ENCODE results near the gene TAL2.
A peak's percentile ranks its signal among the peaks of the same experiment; 100 is the strongest.

The TAL2 gene

DNA sequence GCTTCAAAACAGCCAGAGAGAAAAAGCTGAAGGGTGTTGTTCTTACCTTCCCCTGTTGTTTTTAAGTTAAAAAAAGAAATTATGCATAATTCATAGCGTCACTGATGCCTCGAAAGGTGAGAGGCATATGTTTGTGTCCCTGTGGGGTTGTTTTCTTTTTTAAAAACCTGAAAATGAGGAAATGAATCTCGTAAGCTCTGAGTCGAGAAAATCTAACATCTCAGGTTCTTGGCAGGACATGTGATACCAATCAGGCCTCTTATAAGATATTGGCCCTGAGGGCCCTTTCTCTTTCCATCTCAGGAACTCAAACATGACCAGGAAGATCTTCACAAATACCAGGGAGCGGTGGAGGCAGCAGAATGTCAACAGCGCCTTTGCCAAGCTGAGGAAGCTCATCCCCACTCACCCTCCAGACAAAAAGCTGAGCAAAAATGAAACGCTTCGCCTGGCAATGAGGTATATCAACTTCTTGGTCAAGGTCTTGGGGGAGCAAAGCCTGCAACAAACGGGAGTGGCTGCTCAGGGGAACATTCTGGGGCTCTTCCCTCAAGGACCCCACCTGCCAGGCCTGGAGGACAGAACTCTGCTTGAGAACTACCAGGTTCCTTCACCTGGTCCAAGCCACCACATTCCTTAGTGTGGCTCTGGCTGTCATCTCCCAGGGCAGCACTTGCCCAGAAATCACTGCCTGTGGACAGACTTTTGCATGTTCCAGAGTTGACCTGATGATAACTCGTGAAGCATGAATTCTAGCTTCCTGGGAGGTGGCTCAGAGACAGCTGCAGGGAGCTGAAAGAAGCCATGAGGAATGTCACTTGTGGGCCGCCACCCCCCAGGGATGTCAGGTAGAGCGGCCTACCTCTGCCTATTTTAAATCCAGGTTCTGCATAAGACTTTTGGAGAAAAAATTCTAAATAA, at the start of gene TAL2:
Gene TAL2 (plus strand): TSS at position 274 of the 921 bp plus-strand sequence. CDS start 40 bp downstream, at position 314.
- no peak for DNase-seq

DNA sequence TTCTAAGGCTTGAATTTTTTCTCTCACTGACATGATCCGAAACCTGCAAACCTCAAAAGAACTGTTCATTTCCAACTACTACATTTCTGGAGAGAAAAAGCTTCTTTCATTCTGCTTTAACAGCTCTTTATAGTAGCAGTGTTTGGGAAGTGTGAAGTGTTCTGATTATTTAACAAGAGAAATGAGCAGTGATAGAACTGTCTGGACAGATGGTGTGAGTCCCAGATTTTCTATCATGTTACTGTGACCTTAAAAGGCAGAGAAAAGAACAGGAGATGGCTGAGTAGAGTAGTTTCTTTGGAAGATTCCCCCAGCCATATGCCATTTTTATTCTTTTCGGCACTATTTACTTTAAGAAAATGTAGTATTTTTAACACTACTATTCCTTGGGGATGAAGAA, 41.3 kb upstream of the TAL2 start:
- no peak for DNase-seq

DNA sequence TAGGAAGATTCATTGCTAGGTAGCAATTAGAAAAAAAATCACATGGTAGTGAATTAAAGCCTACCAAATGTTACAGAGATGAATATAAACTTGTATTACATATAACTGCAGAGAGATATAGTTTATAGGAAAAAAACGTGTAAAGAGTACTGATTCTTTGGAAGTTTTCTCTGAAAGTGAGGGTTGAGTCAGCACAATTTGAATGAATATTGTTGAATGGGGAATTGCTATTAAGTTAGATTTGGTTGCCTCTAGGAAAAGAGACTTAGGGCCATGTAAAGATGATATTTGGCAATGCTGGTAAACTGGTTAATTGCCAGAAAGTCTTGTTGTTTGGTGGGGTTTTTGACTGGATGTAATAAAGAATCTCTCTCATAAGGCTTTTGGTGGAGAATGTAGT, 37.2 kb upstream of the TAL2 start:
- DNase-seq, result no peak

DNA sequence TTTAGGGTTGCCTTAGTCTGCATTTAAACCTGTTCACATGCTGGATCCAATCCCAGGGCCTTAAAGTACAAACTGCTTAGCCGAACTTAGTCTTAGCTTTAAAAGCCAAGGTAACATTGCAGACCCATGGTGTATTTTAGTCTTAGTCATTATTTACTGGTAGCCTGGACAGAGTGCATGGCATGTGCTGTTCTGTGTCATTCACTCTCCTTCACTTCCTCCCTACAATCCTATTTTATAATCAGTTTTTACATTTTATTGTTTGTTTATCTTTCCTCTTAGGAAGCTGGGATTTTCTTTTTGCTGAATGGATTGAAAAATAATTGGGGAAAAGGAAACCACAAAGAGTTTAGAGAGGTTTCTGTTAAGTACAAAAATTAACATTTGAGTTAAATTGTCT, 29.4 kb upstream of the TAL2 start:
- no peak for DNase-seq

DNA sequence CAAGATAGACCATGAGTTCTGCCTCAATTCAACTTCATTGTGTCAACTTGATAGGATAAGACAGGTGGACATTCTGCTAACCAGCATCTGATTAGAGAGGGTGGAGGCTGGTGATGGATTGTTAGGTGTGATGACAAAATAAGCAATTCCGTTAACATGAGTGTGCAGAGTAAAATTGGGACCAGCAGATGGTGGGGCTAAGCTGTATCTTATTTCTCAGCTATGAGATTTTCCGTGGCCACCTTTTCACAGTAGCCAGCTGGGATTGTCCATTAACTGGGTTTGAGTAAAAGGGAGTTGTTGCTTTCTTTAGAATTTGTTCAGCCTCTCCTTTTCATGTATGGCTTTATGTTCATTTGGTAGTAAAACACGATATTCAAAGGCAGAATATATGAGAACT, 28.8 kb upstream of the TAL2 start:
- no peak for DNase-seq

DNA sequence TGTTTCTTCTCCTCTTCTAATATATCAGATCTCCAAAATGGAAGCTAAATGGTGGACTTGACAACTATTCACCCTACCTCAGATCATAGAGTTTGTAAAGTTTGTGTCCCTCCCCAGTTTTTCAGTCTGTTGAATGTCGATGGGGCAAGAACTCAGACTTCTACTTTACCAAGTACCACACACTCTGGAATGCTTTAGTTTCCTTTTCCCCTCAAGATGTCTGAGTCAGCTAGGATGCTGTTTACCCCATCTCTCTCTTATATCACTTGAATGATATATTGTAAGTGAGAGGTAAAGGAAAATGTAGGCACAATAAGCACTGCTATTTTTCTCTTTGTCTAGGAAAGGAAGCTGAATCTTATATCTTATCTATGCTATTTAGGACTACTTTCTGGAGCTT, 25.9 kb upstream of the TAL2 start:
- no peak for DNase-seq

DNA sequence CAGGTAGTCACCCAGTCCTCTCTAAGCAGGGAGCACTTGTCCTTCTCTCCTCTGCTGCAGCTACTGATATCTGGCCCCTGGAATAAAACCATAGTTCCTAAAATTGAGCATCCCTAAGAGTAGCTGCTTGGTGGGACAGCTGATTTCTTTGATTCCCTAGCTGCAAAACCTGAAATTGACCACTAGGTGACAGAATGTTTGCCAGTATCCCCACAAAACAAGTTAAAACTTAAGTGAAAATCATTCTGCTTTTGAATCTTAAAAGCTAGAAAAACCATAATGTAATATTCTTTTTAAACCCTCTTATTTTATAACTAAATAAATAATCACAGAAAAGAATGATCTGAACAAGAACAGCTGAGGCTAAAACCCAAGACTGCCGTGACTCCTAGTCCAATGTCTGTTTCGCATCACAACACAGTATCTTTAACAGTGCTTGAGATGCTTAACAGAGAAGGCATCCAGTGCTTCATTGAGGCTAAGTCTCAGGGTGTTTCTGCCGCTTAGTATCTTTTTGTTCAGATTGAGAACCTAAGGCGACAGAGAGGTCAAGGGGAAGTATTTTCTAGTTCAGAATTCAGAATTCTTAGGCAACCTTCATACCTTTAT, 24.4 kb upstream of the TAL2 start:
- no peak for DNase-seq

DNA sequence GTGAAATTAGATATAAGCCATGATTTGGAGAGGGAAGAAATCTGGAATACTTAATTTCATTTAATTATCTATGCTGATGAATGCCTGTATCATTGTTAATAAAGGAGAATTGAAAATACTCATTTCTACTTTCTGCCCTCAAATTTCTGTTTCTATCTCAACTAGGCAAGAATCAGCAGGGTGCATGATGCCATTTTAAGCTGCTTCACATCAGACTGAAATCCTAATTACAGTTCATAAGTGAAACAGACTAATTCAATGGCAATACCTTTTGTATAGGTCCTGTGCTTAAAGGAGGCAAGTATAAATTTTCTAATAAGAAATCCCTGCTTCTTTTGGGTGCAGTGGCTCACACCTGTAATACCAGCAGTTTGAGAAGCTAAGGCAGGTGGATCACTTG, 22.3 kb upstream of the TAL2 start:
- DNase-seq, result no peak

DNA sequence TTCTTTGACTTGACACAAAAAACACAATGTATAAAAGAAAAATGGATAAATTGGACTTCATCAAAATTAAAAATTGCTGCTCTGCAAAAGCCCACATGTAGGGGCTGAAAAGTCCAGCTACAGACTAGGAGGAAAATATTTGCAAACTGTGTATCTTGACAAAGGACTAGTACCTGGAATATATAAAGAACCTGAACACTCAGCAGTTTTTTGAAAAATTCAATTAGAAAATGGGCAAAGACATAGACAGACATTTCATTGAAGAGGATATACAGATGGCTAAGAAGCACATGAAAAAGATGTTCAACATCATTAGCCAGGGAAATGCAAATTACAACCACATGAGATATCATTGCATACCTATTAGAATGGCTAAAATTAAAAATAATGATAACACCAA, 18.5 kb upstream of the TAL2 start:
- DNase-seq, result no peak

DNA sequence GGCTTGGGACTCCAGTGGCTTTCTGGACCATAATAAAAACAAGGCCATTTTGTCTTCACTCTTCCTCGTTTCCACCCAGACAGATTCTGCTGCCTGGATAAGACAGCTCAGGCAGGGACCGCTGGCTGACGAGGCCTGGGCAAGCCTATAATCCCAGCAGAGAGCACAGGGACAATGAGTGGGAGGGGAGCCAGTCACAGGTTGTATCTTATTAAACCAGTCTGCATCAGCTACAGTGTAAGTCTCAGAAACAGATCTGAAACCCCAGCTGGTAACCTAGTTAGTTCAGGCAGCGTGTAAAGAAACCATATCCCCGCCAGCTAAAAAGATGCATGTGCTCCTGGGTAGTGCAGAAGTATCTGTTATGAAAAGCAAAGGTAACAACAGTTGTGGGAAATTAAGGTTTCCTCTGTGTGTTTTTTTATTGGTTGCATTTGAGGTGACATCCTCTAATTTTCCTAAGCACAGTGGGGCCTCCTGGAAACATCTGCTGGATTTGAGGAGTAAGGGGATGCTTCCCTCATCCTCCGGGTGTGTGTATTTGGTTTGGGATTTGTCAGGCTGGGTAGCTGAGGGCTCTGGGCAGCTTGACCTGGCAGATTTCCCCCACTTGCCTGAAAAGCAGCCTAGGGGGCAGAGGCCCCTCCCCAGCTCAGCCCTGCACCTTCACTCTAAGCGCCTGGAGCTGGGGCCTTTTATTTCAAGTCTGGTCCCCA, 15.2 kb upstream of the TAL2 start:
- no peak for DNase-seq

DNA sequence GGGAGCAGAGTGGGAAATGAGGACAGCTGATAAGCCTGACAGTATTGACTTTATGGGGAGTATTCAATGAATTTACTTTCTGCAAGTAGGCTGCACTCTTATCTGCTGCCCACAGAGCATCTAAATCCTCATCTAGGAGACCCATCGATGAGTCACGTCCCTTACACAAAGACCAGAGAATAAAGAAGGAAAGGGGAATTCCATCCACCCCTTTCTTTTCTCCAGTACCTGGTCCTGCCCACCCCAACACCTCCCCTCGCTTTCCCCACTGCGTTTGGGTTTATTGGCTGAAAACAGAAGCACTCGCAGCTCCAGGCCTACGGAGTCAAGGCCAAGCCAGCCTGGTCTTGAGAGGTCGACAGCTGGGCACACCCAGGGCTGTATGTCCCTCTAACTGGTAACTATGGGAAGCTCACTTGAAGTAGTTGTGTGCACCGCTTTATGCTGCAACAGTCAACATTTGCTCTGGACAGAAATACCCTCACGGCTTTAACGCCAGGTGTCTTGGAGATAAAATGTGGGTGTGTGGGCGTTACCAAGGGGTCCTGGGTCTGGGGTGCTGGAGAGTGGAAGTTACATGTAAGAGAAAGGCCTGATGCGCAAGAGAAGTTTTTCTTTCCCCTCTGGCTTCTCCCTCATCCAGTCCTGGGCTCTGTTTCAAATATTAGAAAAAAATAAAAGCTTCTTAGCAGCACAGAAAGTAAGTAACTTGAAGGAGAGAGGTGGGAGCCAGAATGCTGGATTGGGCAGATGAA, 14.5 kb upstream of the TAL2 start:
- DNase-seq, result no peak

DNA sequence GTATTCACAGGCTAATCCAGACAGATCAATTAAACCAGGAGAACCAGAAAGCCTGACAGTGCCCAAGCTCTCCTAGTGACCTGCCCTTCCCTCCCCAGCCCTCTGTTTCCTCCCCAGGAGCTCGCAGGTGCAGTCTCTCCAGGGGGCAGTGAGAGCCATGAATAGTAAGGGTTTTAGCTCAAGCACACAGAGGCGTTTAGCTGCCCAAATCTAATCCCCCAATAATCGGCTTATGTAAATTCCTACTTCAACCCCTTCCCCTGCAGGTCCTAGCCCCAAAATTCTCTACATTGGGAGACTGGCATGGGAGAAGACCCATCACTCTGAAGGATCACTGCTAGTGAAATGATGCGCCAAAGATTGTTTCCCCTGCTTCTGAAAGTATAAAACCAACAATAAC, 10.5 kb upstream of the TAL2 start:
- no peak for DNase-seq

DNA sequence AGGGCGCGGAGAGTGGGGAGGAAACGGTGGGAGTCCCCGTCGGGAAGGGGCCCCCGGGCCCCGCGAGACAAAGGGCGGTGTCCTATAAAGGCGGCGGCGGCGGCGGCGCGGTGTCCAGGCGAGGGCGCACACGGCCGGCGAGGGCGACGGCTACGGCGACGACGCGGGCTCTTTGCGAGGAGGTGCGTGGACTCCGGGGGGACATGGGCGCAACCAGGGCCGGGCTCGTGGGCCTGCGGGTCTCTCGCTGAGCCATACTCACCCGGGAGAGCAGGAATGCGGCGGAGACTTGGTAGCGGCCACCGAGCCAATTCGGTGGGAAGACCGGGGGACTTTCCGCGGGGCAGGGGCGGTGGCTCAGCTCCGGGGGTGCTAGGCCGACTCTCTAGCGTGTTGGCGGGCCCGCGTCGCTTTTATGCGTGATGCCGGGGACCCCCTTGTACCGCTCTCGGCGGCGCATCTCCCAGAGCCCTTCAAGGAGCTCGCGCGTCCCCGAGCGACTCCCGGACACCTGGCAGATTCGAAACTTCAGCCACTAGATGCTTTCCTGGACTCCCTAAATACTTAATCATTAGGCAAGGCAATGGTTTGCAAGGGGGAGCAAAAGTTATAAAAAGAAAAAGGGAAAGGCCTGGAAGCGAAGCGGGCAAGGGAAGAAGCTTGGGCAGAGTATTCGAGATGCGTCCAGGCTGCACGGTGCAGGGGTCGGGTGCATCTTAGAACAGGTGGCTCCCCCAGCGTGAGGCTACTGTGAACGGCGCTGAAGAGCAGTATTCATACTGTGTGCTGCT, 5.9 kb upstream of the TAL2 start:
- DNase-seq, result peak; percentile 28

DNA sequence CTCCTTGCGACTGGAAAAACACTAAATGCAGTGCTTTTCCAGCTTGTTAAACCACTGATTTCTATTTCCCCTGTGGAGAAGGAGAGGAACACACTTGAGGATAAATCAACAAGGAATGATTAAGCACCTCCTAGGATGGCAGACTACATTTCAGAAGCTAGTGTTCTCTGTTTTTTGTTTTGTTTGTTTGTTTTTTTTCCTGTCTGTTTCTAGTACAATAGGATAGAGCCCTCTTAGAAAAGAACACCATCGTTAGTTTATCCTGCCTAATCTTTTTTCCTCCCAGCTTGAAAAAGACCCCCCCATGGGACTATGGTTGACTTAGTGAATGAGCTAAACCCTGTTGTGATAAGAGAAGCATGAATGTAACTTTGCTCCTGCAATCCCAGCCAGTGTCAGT, 3.9 kb upstream of the TAL2 start:
- no peak for DNase-seq

DNA sequence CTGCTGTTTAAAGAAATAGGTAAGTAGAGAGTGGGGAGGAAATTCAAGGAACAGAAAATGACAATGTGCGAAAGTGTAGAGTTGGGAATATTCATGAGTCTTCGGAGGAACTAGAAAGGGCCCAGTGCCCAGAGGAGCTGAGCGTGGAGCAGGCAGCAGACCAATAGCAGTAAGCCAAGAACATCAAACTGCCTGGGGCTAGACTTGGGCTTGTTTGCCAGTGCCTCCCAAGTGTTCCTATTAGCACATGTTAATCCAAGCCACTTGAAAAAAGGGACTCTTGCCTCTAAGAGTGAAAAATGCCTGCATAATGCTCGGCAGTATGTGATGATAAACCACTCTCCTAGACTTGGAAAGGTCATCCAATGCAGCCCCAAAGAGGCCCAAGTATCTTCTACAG, 1.2 kb upstream of the TAL2 start:
- no peak for DNase-seq

DNA sequence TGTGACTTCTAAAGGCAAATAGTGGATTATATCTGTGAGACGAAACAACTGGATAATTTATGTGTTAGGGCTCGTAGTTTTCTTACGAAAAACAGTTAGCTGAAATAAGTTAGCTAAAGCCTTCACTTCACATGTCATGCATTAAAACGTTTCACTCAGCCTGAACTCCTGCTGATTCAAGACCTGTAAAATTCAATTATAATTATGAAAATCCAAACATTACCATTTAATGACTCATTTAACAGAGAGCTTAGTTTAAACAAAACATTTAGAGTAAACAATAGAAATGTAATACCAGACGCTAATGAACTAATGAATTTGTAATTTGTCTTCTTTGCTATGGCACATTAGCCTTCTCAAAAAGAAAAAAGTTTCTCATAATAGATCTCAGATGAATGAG, 1.7 kb downstream of the TAL2 start:
- no peak for DNase-seq

DNA sequence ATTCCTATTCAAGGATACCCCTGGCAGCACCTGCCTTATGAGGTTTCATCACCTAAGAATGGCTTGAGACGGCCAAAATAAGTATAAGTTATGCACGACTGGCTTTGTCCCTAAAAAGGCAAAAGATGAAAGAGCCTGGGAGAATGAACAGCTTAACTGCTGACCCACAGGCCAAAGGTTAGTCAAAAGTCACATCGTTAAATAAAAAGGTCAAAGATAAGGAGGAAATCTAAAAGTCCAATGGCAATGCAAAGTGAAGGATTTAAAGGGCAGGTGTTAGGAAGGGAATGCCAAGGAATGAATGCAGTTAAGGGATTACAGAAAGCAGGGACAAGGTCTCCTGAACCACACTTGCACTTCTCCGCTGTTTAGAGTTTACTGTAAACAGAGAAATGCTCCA, 5.6 kb downstream of the TAL2 start:
- DNase-seq, result no peak

DNA sequence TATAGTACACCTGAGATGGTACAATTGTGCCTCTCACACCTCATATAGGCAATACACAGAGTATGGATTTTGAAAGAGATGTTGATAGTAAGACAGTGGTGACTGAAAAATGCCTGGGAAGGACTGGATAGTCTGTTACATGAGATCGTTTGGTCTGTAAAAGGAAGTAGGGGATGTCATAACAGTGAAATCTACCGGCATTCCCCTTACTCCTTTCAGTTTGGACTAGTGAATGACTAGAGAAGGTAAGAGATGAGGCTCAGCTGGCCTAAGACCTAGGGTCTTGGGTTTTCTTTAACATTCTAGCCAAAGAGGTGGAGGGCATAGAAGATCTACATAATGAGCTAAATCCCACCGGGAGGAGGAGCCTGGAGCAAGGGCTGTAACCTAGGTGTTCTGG, 8.1 kb downstream of the TAL2 start:
- no peak for DNase-seq

DNA sequence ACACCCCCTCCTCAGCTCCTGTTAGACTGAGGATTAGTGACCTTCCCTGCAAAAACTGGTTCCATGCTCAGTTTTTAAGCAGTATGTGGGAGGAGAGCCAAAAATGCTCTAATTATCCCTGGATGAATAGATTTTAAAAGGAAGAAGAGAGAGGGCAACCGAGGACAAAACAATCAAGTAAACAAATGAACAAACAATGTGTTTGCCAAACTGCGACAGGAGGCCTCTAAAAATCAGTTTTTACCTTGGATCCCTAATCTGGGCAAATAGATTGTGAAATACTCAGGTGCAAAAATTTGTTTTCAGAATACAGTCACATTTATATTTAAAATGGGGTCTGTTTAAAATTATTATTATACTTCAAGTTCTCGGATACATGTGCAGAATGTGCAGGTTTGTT, 8.5 kb downstream of the TAL2 start:
- DNase-seq, result no peak

DNA sequence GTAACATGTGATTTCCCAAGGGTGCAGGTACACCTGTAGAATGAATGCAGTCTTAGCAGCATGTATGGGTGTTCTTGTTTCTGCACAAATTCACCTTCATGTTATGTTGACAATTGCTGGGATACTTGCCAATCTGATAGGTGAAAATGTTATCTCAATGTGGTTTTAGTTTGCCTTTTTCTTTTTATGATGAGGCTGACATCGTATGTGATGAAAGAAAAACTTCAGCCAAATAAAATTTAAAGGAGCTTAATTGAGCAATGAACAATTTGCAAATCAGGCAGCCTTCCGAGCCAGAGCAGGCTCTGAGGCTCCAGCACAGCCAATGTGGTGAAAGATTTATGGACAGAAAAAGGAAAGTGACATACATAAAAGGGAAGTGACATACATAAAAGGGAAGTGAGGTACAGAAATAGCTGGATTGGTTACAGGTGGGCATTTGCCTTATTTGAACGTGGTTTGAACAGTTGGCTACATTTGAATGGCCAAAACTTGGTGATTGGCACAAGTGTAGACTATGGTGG, 10.5 kb downstream of the TAL2 start:
- DNase-seq, result no peak

DNA sequence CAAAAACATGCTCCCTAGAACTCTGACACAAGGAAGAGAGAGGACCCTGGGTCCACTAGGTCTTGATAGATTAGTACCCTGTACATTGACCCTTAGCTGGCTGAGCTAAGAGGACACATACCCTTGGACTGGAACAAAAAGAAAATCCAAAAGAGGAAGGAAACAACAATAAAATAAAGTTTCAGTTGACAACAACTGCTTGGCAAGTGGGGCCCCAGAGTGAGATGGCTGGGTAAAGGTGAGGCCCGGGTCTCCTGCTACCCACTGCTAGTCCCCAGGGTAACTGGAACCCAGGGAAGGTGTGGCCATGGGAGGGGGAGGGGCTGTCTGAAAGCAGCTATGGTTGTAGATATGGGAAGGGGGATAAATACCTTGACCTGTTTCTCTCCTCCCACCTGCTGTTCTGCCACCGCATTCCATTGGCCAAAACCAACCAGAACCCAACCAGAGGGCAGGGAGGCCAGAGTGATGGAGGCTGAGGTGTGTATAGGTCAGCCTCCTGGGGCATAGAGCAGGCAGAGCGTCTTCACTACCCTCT, 11.7 kb downstream of the TAL2 start:
- DNase-seq, result no peak

Measured in CD4-positive, alpha-beta T cell treated with Interleukin-17A for 4 hours (primary cell).